SK-N-SH treated with all-trans-retinoic acid at 6 μM for 48 hours (cell line): ENCODE data around the gene TLX1.

ENCODE experiments used
- ATAC-seq: fragments of 200-7000 bp; cut with Tn5 transposase; 3 replicates; pipeline ENCODE4 v1.9.1; 2020; ENCODE audit warnings: mild to moderate bottlenecking, moderate library complexity
- ARNTL ChIP-seq: fragments of 450-650 bp; formaldehyde crosslinking; IDR thresholded peaks from 2 replicates; pipeline ENCODE4 v1.5.0; 2020; ENCODE audit warnings: low read depth, mild to moderate bottlenecking, moderate library complexity, borderline replicate concordance
- BACH2 ChIP-seq: fragments of 250-450 bp; sonication (Bioruptor Pico); IDR thresholded peaks from 2 replicates; pipeline ENCODE4 v1.9.0; 2021; ENCODE audit warnings: mild to moderate bottlenecking, borderline replicate concordance
- ESRRG ChIP-seq: fragments of 250-450 bp; sonication (Bioruptor Pico); IDR thresholded peaks from 2 replicates; pipeline ENCODE4 v1.6.1; 2021; ENCODE audit warnings: mild to moderate bottlenecking
- GLIS3 ChIP-seq: fragments of 250-450 bp; sonication (Bioruptor Pico); IDR thresholded peaks from 2 replicates; pipeline ENCODE4 v1.5.0; 2020; ENCODE audit warnings: mild to moderate bottlenecking, moderate library complexity
- ISL1 ChIP-seq: fragments of 250-450 bp; sonication (Bioruptor Pico); IDR thresholded peaks from 2 replicates; pipeline ENCODE4 v2.1.2; 2022; ENCODE audit warnings: mild to moderate bottlenecking, moderate library complexity
- OSR1 ChIP-seq: fragments of 250-450 bp; sonication (Bioruptor Pico); IDR thresholded peaks from 2 replicates; pipeline ENCODE4 v1.8.0; 2022; ENCODE audit warnings: moderate library complexity, mild to moderate bottlenecking, inconsistent platforms
- PPARA ChIP-seq: fragments of 250-450 bp; sonication (Bioruptor Pico); IDR thresholded peaks from 2 replicates; pipeline ENCODE4 v1.5.0; 2020; ENCODE audit warnings: mild to moderate bottlenecking, borderline replicate concordance
- RARB ChIP-seq: fragments of 250-450 bp; sonication (Bioruptor Pico); IDR thresholded peaks from 2 replicates; pipeline ENCODE4 v1.8.0; 2021; ENCODE audit warnings: mild to moderate bottlenecking, moderate library complexity
- TOX ChIP-seq: fragments of 250-450 bp; sonication (Bioruptor Pico); IDR thresholded peaks from 2 replicates; pipeline ENCODE4 v1.8.0; 2021; ENCODE audit warnings: mild to moderate bottlenecking, moderate library complexity, borderline replicate concordance
- ZC3H10 ChIP-seq: fragments of 250-450 bp; sonication (Bioruptor Pico); IDR thresholded peaks from 2 replicates; pipeline ENCODE4 v1.5.1; 2021; ENCODE audit warnings: mild to moderate bottlenecking, moderate library complexity
- ZFP30 ChIP-seq: fragments of 450-650 bp; formaldehyde crosslinking; IDR thresholded peaks from 2 replicates; pipeline ENCODE4 v1.5.0; 2022; ENCODE audit warnings: mild to moderate bottlenecking, moderate library complexity
- ZNF565 ChIP-seq: fragments of 450-650 bp; formaldehyde crosslinking; conservative IDR thresholded peaks from 2 replicates; pipeline ENCODE4 v1.5.0; 2020; ENCODE audit warnings: low read depth, mild to moderate bottlenecking, moderate library complexity
- ZNF70 ChIP-seq: fragments of 450-650 bp; formaldehyde crosslinking; IDR thresholded peaks from 2 replicates; pipeline ENCODE4 v1.5.0; 2020; ENCODE audit warnings: mild to moderate bottlenecking, moderate library complexity
- ZNF8 ChIP-seq: fragments of 450-650 bp; formaldehyde crosslinking; IDR thresholded peaks from 2 replicates; pipeline ENCODE4 v1.5.0; 2020; ENCODE audit warnings: mild to moderate bottlenecking, moderate library complexity
- TF ChIP-seq, protein P1 (sequence below): fragments of 250-450 bp; sonication (Bioruptor Pico); IDR thresholded peaks from 2 replicates; pipeline ENCODE4 v1.5.1; 2021; ENCODE audit warnings: mild to moderate bottlenecking, moderate library complexity
- TF ChIP-seq, protein P2 (sequence below): fragments of 250-450 bp; sonication (Bioruptor Pico); IDR thresholded peaks from 2 replicates; pipeline ENCODE4 v1.8.0; 2020; ENCODE audit warnings: mild to moderate bottlenecking, moderate library complexity, borderline replicate concordance
- TF ChIP-seq, protein P3 (sequence below): fragments of 250-450 bp; sonication (Bioruptor Pico); IDR thresholded peaks from 2 replicates; pipeline ENCODE4 v1.5.0; 2020; ENCODE audit warnings: mild to moderate bottlenecking, moderate library complexity
- TF ChIP-seq, protein P4 (sequence below): fragments of 250-450 bp; sonication (Bioruptor Pico); IDR thresholded peaks from 2 replicates; pipeline ENCODE4 v1.5.1; 2020; ENCODE audit warnings: low read depth, mild to moderate bottlenecking, moderate library complexity

The TLX1 gene

DNA sequence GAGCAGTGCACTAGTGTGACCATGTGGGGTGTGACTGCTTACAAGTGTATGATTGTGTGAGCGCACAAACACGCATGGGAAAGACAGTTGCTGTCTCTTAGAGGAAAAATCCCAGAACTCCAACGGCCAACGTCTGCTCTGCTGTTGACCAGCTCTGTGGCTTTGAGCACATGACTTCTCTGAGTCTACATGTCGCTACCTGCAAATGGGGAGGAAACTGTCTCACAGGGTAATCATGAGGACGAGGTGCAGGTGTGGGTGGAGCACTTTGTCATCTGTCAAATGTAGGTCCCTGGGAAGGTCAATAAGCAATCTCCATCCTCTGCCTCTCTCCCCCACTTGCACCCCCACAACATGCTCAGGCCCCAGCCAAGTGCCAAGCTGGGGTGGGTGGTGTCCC lies 31.2 kb upstream of the TLX1 start:
- TF ChIP-seq PPARA (CRISPR knock-in tag), result no peak
- TF ChIP-seq OSR1, result no peak
- no peak for TF ChIP-seq ZFP30 (CRISPR knock-in tag)
- TF ChIP-seq, protein P1, sequence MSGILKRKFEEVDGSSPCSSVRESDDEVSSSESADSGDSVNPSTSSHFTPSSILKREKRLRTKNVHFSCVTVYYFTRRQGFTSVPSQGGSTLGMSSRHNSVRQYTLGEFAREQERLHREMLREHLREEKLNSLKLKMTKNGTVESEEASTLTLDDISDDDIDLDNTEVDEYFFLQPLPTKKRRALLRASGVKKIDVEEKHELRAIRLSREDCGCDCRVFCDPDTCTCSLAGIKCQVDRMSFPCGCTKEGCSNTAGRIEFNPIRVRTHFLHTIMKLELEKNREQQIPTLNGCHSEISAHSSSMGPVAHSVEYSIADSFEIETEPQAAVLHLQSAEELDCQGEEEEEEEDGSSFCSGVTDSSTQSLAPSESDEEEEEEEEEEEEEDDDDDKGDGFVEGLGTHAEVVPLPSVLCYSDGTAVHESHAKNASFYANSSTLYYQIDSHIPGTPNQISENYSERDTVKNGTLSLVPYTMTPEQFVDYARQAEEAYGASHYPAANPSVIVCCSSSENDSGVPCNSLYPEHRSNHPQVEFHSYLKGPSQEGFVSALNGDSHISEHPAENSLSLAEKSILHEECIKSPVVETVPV (CRISPR knock-in tag), result no peak
- no peak for TF ChIP-seq ZC3H10 (CRISPR knock-in tag)
- TF ChIP-seq, protein P2, sequence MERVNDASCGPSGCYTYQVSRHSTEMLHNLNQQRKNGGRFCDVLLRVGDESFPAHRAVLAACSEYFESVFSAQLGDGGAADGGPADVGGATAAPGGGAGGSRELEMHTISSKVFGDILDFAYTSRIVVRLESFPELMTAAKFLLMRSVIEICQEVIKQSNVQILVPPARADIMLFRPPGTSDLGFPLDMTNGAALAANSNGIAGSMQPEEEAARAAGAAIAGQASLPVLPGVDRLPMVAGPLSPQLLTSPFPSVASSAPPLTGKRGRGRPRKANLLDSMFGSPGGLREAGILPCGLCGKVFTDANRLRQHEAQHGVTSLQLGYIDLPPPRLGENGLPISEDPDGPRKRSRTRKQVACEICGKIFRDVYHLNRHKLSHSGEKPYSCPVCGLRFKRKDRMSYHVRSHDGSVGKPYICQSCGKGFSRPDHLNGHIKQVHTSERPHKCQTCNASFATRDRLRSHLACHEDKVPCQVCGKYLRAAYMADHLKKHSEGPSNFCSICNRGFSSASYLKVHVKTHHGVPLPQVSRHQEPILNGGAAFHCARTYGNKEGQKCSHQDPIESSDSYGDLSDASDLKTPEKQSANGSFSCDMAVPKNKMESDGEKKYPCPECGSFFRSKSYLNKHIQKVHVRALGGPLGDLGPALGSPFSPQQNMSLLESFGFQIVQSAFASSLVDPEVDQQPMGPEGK (CRISPR knock-in tag), result no peak
- TF ChIP-seq, protein P3, sequence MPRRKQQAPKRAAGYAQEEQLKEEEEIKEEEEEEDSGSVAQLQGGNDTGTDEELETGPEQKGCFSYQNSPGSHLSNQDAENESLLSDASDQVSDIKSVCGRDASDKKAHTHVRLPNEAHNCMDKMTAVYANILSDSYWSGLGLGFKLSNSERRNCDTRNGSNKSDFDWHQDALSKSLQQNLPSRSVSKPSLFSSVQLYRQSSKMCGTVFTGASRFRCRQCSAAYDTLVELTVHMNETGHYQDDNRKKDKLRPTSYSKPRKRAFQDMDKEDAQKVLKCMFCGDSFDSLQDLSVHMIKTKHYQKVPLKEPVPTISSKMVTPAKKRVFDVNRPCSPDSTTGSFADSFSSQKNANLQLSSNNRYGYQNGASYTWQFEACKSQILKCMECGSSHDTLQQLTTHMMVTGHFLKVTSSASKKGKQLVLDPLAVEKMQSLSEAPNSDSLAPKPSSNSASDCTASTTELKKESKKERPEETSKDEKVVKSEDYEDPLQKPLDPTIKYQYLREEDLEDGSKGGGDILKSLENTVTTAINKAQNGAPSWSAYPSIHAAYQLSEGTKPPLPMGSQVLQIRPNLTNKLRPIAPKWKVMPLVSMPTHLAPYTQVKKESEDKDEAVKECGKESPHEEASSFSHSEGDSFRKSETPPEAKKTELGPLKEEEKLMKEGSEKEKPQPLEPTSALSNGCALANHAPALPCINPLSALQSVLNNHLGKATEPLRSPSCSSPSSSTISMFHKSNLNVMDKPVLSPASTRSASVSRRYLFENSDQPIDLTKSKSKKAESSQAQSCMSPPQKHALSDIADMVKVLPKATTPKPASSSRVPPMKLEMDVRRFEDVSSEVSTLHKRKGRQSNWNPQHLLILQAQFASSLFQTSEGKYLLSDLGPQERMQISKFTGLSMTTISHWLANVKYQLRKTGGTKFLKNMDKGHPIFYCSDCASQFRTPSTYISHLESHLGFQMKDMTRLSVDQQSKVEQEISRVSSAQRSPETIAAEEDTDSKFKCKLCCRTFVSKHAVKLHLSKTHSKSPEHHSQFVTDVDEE (CRISPR knock-in tag), result no peak
- no peak for TF ChIP-seq RARB (CRISPR knock-in tag)
- TF ChIP-seq, protein P4, sequence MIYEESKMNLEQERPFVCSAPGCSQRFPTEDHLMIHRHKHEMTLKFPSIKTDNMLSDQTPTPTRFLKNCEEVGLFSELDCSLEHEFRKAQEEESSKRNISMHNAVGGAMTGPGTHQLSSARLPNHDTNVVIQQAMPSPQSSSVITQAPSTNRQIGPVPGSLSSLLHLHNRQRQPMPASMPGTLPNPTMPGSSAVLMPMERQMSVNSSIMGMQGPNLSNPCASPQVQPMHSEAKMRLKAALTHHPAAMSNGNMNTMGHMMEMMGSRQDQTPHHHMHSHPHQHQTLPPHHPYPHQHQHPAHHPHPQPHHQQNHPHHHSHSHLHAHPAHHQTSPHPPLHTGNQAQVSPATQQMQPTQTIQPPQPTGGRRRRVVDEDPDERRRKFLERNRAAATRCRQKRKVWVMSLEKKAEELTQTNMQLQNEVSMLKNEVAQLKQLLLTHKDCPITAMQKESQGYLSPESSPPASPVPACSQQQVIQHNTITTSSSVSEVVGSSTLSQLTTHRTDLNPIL (CRISPR knock-in tag), result no peak
- TF ChIP-seq GLIS3, result no peak
- no peak for TF ChIP-seq ARNTL (CRISPR knock-in tag)
- TF ChIP-seq ESRRG (CRISPR knock-in tag), result no peak
- TF ChIP-seq BACH2 (CRISPR knock-in tag), result no peak
- TF ChIP-seq ISL1, result no peak
- no peak for ATAC-seq

DNA sequence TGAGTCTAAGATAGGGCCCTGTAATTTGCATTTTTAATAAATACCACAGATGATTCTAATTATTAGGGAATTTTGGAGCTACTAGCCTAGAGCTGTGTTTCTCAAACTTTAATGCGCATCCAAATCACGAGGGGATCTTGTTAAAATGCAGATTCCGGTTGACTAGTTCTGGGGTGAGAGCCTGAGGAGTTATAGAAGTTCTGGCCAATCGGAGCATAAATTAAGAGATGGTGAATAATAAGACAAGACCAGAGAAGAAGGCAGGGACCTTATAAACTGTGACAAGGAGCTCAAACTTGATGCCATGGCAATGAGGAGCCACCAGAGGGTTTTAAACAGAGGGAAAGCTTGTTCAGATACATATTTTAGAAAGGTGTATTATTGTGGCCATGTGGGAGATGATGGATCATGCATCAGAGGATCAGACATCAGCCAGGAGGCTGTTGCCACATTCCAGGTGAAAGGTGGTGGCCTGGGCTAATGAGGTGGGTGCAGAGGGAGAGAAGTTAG lies 29.7 kb upstream of the TLX1 start:
- no peak for ATAC-seq
- no peak for TF ChIP-seq ZNF565 (CRISPR knock-in tag)
- TF ChIP-seq PPARA (CRISPR knock-in tag), result no peak
- TF ChIP-seq OSR1, result no peak
- no peak for TF ChIP-seq ZNF8 (CRISPR knock-in tag)
- TF ChIP-seq BACH2 (CRISPR knock-in tag), result no peak
- no peak for TF ChIP-seq TOX (CRISPR knock-in tag)
- TF ChIP-seq, protein P3 (CRISPR knock-in tag), result no peak
- TF ChIP-seq GLIS3, result no peak
- TF ChIP-seq ZNF70 (CRISPR knock-in tag), result no peak
- TF ChIP-seq, all 23 proteins: peak for 0

DNA sequence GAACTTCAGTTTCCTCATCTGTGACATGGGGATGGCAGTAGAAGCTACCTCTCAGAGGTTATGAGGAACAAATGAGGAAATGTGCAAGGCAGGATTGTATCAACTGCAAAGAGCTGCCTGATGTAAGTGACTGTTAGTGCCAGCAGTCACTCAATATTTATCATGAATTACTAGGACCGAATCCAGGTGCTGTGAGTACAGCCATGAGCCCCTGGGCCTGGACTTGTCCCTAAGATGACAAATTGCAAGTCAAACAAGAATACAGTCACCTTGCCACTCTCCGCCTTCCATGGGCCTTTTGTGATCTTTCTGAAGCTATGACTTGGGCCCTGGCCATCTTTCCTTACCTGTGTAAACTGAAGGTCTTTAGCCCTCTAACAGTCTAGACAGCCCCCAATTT lies 27.7 kb upstream of the TLX1 start:
- ATAC-seq, result no peak
- TF ChIP-seq, protein P1 (CRISPR knock-in tag), result no peak
- TF ChIP-seq GLIS3 (no peak), ISL1 (no peak), PPARA (CRISPR knock-in tag) (no peak)
- TF ChIP-seq, protein P3 (CRISPR knock-in tag), result no peak
